Stimulated activated naive B cell treated with anti-CD40 and anti-IgM and Interleukin-4, amounts not matched to agents 10 μg/mL and 1 μg/mL and 100 μg/mL, for 72 hours (primary cell): ENCODE data around the gene PHACTR3.
"Not testable (repeated sequence)": the region's sequence is repeated elsewhere in the genome, so short reads cannot be mapped to it uniquely, and the experiment has no call there.

Source experiments
- ATAC-seq, 2 donors: fragments of 150-1000 bp; cut with Tn5 transposase; replicated peaks; 2 replicates each; pipeline ENCODE4 v1.10.0; 2021; ENCODE audit warnings: moderate library complexity in 1 of 2
- DNase-seq: peaks from one replicate; pipeline ENCODE4 v3.0.0; 2021
- H3K27ac Mint-ChIP-seq: one replicate; pipeline ENCODE4 v1.8.0; 2022; ENCODE audit warnings: mild to moderate bottlenecking, mixed read lengths
- H3K27me3 Mint-ChIP-seq, 2 donors: one replicate each; pipeline ENCODE4 v1.8.0; 2022; ENCODE audit warnings: mixed read lengths in 2 of 2
- H3K36me3 Mint-ChIP-seq, 2 donors: one replicate each; pipeline ENCODE4 v1.8.0; 2022; ENCODE audit warnings: mixed read lengths in 2 of 2, mild to moderate bottlenecking in 1 of 2
- H3K4me1 Mint-ChIP-seq, 2 donors: one replicate each; pipeline ENCODE4 v1.8.0; 2022; ENCODE audit warnings: mixed read lengths in 2 of 2, mild to moderate bottlenecking in 1 of 2
- H3K4me3 Mint-ChIP-seq, 2 donors: one replicate each; pipeline ENCODE4 v1.8.0; 2022; ENCODE audit warnings: mild to moderate bottlenecking in 2 of 2, mixed read lengths in 2 of 2, moderate library complexity in 1 of 2
- H3K9me3 Mint-ChIP-seq, 2 donors: one replicate each; pipeline ENCODE4 v1.8.0; 2022; ENCODE audit warnings: mixed read lengths in 2 of 2, mild to moderate bottlenecking in 1 of 2

Gene PHACTR3

DNA sequence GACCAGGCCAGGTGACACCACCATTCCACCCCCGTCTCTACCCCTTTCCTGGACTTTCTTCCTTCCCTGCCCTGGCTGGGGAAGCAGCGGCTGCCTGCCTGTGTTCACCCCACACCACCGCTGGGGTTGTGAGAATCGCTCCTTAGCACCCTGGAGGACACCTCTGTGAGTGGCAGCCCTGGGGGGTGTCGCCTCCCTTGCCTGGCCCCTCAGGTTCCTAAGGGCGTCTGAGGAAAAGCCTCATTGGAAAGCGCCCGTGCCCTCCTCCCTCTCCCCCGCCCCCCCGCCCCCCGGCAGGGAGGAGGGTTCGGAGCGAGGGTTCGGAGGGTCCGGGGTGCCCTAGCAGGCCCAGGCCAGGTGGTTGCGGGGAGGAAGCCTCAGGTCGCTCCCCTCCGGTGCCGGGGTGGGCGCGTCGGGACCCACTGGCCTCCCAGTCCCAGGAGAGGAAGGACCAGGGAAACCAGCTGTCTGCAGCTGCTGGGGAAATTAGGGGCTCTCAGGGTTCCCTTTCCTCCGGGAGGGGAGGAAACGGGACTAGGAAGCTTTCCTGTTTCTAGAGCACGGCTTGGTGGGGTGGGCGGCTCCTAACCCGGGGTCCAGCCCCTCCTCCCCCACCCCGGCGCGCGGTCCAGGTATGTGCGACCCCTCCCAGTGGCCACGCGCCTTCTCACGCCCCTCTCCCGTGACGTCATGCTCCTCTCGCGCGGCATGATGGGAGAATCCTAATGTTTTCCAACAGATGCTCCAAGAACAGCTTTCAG lies at the start of gene PHACTR3:
Gene PHACTR3, plus strand, starts transcription at position 760 of the 761 bp plus-strand sequence. CDS start 475 bp downstream, outside the sequence.
- Mint-ChIP-seq H3K9me3 (no peaks in the 10 kb centered on the region), H3K36me3 (no peaks in the 10 kb centered on the region), H3K4me3 (no peak within 1 kb of the TSS), H3K27me3 (peaks cover 45 to 73% of the 10 kb centered on the region in 2 donors), H3K4me1 (no peaks in the 10 kb centered on the region), H3K27ac (no peak within 1 kb of the TSS)
- ATAC-seq (no peak), DNase-seq (no peak)

DNA sequence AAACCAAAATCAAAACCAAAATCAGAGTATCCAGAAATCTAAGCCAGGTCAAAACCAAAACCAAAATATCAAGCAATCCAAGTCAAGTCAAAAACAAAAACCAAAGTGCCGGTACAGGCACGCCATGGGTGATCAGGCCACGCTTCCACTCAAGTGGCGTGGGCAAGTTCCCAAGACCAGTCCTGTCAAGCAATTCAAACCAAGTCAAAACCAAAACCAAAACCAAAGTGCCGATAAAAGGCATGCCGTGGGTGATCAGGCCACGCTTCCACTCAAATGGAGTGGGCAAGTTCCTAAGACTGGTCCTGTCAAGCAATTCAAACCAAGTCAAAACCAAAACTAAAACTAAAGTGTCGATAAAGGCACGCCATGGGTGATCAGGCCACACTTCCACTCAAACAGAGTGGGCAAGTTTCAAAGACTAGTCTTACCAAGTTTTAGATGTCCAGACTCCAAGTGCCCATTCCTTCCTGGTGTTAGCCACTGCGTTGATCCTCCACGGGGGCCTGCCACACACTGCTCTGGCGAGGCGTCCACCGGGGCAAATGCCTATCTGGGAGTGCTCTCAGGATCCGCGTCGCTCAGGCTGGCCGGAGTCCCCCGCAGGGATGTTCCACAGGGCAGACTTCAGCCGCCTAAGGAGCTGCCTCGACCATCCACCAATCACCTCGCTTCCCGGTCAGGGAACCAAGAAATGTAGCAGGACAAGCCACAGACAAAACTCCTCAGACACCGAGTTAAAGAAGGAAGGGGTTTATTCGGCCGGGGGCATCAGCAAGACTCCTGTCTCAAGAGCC lies 46.4 kb upstream of the PHACTR3 start:
- not testable (repeated sequence) for H3K27ac Mint-ChIP-seq, ATAC-seq, H3K4me3 Mint-ChIP-seq, H3K4me1 Mint-ChIP-seq, H3K36me3 Mint-ChIP-seq, H3K9me3 Mint-ChIP-seq, DNase-seq
- H3K27me3 Mint-ChIP-seq: peaks cover 12 to 18% of the 10 kb centered on the region in 2 donors

DNA sequence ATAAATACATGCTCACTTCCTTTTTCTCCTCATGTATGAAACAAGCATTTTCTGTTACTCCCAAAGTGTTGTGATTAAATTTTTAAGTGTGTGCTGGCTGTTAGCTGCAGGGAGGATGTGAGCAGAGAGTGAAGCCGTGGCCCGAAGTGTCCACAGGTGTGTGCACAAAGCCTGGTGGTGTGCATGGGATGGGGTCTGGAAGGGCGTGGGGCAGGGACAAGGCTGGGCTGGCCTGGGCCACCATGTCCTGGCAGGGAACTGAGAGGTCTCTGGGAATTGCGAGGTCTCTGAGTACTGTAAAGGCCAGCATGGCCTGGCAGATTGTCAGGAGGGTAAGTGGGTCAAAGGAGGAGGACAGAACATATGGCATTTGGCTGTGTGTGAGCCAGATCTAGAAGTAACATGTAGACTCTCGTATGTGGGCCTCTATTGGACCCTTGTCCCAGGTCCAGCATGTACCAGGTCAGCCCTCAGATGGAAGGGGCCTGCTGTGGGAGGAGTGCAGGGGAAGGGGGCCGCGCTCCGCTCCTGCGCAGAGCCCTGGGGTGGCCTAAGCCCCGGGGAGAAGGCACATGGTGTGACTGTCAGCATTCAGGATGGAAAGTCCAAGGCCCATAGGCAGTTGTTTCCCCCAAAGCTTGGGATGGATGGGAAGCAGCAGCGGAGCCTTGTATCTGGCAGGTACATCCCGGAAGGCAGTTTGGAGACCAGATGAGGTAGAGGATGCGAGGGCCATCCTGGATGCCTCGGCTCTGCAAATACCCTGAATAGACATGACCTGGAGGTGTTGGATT lies 45.1 kb upstream of the PHACTR3 start:
- H3K36me3 Mint-ChIP-seq: no peaks in the 10 kb centered on the region

DNA sequence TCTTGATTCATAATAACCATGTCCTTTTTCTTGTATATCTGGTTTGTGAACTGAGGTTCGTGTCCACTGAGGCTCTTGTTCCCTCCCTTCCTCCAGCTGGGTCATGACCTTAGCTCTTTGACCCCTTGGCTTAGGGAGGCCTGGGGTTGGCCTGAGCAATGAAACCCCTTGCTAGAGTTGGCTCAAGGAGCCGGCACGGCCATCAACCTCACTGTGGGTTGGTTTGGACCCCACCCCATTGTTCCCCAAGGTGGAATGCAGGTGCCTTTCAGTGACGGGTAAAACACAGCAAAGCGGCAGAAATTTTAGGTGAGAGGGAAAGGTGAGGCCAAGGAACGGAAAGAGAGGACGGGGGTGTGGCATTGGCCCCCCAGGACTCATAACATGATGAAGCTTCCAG lies 44.5 kb upstream of the PHACTR3 start:
- H3K4me1 Mint-ChIP-seq: no peaks in the 10 kb centered on the region
- no peak overlapping the region for H3K4me3 Mint-ChIP-seq
- no peak overlapping the region for H3K27ac Mint-ChIP-seq
- peaks cover 15 to 18% of the 10 kb centered on the region in 2 donors for H3K27me3 Mint-ChIP-seq
- H3K9me3 Mint-ChIP-seq: no peaks in the 10 kb centered on the region
- no peaks in the 10 kb centered on the region for H3K36me3 Mint-ChIP-seq
- ATAC-seq: no peak
- DNase-seq: no peak

More for the DNA sequence above, 45.1 kb upstream of the PHACTR3 start:
- Mint-ChIP-seq H3K4me3 (no peak overlapping the region), H3K9me3 (no peaks in the 10 kb centered on the region), H3K4me1 (no peaks in the 10 kb centered on the region), H3K27me3 (peaks cover 15 to 18% of the 10 kb centered on the region in 2 donors), H3K27ac (no peak overlapping the region)
- DNase-seq (no peak), ATAC-seq (no peak)

DNA sequence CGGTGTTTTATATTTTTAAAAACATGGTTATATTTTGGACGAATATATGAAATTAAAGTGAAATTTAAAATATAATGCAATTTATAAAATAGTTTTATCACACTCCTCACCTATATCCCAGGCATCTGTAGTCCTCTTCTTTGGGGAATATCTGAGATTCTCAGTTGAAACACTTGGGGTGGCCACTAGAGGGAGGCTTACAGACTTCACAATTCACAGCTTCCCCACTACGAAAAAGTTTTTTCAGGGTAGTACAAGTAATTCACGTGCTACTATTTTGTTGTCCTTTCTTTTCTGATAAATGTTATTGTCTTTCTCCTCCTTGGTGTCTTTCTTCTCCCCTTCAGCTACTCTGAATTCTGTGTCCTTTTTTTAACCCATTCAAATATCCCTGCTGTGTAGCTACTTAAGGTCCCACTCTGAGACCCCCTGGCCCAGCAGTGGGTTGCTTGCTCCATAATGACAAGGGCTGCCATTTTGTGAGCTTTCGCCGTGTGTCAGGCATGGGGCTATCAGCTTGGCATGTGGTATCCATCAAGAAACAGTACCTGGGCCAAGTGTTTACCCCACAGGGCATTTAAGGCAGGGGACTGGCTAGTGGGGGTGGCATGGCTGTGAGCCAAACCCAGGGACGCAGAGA lies 43.6 kb upstream of the PHACTR3 start:
- H3K36me3 Mint-ChIP-seq: no peaks in the 10 kb centered on the region
- H3K27ac Mint-ChIP-seq: no peak overlapping the region
- H3K9me3 Mint-ChIP-seq: no peaks in the 10 kb centered on the region
- H3K4me1 Mint-ChIP-seq: no peaks in the 10 kb centered on the region
- H3K27me3 Mint-ChIP-seq: peaks cover 14 to 15% of the 10 kb centered on the region in 2 donors
- no peak for ATAC-seq
- H3K4me3 Mint-ChIP-seq: no peak overlapping the region
- DNase-seq: no peak

DNA sequence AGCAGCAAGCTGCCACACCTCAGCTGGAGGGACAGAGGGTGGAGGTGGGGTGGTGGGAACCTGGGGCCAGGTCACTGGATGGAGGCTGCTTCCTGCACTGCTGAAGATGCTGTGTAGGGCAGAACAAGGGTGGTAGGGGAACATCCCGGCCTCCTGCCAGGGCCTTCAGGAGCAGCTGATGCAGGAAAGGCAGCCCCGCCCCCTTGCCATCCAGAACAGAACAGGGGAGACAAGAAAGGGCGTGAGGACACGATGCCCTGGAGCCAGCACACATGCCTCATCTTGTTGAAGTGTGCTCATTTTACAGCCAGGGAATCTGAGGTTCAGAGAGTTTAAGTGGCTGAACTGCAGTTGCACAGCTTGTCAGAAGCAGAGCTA lies 43.1 kb upstream of the PHACTR3 start:
- no peak for DNase-seq
- Mint-ChIP-seq H3K27ac (no peak overlapping the region), H3K9me3 (no peaks in the 10 kb centered on the region), H3K36me3 (no peaks in the 10 kb centered on the region), H3K4me1 (no peaks in the 10 kb centered on the region), H3K27me3 (peaks cover 12 to 15% of the 10 kb centered on the region in 2 donors), H3K4me3 (no peak overlapping the region)
- ATAC-seq: no peak

DNA sequence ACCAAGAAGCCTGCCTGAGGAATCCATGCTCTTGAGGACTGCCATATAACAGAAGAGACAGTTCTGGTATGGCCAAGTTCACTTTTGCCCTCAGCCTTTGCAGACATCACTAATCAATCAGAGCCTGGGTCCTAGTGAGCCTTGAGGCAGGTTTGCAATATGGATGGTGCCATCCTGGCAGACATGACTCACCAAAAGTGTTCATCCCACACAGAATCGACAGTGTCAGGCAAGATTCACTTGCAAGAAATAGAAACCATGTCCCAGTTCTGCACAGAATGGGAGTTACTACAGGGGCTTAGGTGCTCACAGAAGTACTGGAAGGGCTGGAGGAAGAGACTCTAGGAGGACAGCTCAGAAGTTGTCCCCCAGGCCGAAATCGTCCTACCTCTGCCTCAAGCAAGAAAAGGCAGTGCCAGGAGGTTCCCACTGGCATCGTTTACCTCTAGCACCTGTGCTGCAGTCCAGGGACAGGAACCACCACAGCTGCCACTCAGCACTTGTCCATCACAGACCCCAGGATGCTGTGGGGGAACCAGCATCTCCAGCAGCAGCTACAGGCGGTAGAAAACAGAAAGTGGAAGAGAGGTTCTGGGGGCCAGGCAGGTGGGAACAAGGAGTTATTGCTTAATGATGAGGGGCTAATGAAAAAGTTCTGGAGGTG lies 42.6 kb upstream of the PHACTR3 start:
- ATAC-seq (no peak), DNase-seq (no peak)
- Mint-ChIP-seq H3K9me3 (no peaks in the 10 kb centered on the region), H3K36me3 (no peaks in the 10 kb centered on the region), H3K27ac (no peak overlapping the region), H3K27me3 (peaks cover 12 to 15% of the 10 kb centered on the region in 2 donors), H3K4me1 (no peaks in the 10 kb centered on the region), H3K4me3 (no peak overlapping the region)

DNA sequence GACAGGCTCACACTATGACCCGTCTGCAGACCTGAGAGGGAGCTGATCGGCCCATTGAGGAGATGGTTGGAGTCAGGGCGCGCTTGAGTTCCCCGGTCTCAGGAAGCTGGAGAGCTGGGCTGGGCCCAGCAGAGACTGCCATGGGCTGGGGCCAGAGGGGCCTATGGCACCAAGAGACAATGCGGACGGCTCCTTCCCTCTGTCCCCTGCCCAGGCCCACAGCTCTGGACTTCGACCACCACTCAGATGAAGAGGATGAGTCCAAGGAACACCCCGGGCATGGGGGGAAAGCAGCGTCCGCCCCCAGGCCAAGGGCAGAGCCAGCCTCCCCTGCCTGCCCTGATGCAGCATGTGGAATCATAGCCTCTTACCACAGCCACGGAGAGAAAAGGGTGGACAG lies 40.2 kb upstream of the PHACTR3 start:
- DNase-seq (no peak), ATAC-seq (no peak)
- Mint-ChIP-seq H3K27me3 (peaks cover 6 to 14% of the 10 kb centered on the region in 2 donors), H3K27ac (no peak overlapping the region), H3K36me3 (no peaks in the 10 kb centered on the region), H3K4me1 (no peaks in the 10 kb centered on the region), H3K4me3 (no peak overlapping the region), H3K9me3 (no peaks in the 10 kb centered on the region)

DNA sequence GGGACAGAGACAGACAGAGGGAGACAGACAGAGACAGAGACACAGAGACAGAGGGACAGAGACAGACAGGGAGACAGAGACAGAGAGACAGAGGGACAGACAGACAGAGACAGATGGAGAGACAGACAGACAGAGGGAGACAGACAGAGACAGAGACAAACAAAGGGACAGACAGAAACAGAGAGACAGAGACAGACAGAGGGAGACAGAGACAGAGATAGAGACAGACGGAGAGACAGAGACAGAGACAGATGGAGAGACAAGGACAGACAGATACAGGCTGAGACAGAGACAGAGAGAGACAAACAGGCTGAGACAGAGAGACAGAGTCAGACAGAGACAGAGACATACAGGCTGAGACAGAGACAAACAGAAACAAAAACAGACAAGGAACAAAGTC lies 39.4 kb upstream of the PHACTR3 start:
- no peak for ATAC-seq
- H3K27ac Mint-ChIP-seq: no peak overlapping the region
- peaks cover 11 to 14% of the 10 kb centered on the region in 2 donors for H3K27me3 Mint-ChIP-seq
- no peak for DNase-seq
- H3K4me1 Mint-ChIP-seq: no peaks in the 10 kb centered on the region
- H3K4me3 Mint-ChIP-seq: no peak overlapping the region
- no peaks in the 10 kb centered on the region for H3K9me3 Mint-ChIP-seq
- no peaks in the 10 kb centered on the region for H3K36me3 Mint-ChIP-seq

DNA sequence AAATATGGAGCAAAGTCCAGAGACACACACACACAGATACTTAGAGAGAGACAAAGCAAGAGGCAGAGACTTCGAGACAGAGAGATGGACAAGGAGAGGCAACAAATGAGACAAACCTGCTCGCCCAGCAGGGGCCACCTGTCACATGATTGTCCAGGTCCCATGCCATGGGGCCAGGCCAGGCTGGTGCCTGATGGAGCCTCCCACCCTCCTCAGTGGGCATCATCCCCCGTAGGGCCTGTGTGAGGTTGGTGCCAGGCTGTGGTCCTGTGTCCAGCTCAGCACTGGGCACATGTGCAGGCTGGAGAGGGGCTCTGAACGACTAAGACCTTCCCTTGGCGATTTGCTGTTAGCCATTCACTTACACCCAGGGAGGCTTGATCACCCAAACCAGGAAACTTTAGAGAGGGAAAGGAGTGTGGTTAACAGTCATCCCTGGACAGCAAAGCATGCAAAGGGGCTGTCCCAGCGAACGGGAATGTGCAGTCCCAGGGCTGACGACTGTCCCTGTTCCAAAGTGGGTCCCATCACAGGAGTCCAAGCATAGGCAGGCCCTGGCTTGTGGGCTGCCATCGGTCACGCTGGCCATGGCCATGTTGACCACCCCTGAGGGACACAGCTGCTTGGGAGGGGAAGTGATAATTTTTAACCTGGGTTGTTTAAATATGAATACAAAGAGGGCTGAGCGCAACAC lies 38.4 kb upstream of the PHACTR3 start:
- no peaks in the 10 kb centered on the region for H3K4me1 Mint-ChIP-seq
- no peak for DNase-seq
- no peaks in the 10 kb centered on the region for H3K9me3 Mint-ChIP-seq
- H3K36me3 Mint-ChIP-seq: no peaks in the 10 kb centered on the region
- H3K27me3 Mint-ChIP-seq: peaks cover 11 to 15% of the 10 kb centered on the region in 2 donors
- no peak overlapping the region for H3K27ac Mint-ChIP-seq
- H3K4me3 Mint-ChIP-seq: no peak overlapping the region
- no peak for ATAC-seq

DNA sequence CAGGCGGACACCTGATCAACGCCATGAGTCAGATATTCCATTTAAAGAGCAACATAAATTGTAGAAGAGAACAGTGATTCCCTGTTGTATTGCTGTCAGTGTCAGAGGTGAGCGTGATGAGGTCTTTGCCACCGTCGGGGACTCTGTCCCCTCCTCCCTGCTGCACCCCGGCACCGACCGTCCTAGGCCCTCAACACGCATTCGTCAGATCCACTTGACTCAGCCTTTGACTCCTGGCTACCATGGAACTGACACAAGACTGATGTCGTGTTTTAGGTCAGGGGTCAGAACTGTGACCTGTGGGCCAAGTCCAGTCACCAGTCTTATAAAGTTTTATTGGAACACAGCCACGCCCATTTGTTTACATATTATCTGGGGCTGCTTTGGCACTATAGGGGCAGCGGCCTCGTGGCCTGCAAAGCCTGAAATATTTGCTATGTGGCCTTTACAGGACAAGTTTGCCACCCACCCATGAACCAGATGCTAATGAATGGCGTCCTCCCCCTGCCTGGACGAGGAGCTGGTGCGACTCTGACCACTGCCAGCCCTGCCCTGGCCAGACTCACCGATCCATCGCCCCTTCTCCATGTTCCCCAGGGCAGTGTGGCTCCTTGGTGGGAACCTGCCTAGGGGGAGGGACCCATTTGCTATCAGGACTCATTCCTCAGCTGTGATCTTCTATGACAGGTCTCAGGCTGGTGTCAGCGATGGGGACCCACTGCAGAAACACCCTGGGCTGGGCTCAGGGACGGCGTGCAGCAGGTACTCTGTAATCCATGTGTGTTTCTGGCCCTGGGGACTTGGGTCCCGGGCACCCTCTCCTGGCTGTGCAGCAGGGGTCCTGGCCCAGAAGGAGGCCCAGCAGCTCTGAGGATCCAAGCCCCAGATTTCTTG lies 37.5 kb upstream of the PHACTR3 start:
- no peaks in the 10 kb centered on the region for H3K36me3 Mint-ChIP-seq
- H3K9me3 Mint-ChIP-seq: no peaks in the 10 kb centered on the region
- no peak overlapping the region for H3K4me3 Mint-ChIP-seq
- H3K4me1 Mint-ChIP-seq: peaks cover under 1 to 5% of the 10 kb centered on the region in 2 donors
- DNase-seq (no peak), ATAC-seq (no peak)
- H3K27ac Mint-ChIP-seq: no peak overlapping the region
- H3K27me3 Mint-ChIP-seq: peaks cover 12 to 25% of the 10 kb centered on the region in 2 donors

DNA sequence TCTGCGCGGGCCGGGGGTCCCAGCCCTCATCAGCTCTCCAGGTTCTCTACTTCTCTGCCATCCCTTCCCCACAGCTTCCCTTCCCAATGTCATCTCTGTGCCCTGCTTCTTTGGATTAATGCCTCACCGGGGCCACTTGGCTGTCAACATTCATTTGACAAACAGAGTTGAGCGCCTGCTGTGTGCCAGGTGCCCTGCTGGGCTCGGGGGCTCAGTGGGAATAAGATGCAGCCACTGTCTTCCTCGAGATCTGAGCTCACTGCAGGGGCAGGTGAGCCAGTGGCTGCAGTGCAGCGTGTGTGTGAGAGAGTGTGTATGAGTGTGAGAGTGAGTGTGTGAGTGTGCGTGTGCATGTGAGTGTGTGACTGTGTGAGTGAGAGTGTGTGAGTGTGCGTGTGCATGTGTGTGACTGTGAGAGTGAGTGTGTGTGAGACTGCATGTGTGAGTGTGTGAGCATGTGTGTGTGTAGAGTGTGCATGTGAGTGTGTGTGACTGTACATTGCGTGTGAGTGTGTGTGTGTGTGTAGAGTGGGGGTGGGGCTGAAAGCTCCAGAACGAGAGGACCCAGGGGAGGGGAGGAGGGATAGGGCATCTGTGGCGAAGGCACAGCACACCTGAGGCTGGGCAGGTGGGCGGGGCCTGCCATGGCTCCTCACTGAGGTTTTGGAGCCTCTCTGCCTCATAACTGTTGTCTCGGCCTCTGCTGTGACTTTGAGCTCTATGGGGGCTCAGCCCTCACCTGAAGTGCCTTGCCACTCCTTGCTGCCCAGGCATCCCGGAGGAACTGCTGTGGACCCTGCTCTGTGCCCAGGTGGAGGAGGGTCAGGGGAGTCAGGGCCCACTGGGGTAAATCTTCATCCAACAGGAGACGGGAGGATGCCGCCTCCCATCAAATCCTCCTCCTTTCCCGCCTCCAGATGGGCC lies 36.5 kb upstream of the PHACTR3 start:
- Mint-ChIP-seq H3K36me3 (no peaks in the 10 kb centered on the region), H3K27ac (no peak overlapping the region)

More for the DNA sequence above, 36.5 kb upstream of the PHACTR3 start:
- DNase-seq (no peak), ATAC-seq (no peak)
- Mint-ChIP-seq H3K27me3 (peaks cover 16 to 27% of the 10 kb centered on the region in 2 donors), H3K9me3 (no peaks in the 10 kb centered on the region), H3K4me1 (peaks cover 2 to 9% of the 10 kb centered on the region in 2 donors), H3K4me3 (no peak overlapping the region)
